ENCODE data around the gene ZSCAN32. TPM values are rescaled to one million over a fixed set of nuclear protein-coding genes. Genes with fewer than 3 reads are reported as not detected.
A peak's percentile ranks its signal among the peaks of the same experiment; 100 is the strongest.

Gene ZSCAN32
- polyA plus RNA-seq, 2 of the 4 experiments (the other 2 are of a cell fraction), result 12.4 to 29.4 TPM

GRCh38 chr16:3375680-3376079 is 25.1 kb downstream of the ZSCAN32 start:
- no peak overlapping the region for H3K4me2 ChIP-seq
- H3K27ac ChIP-seq, result no peak overlapping the region
- no peak overlapping the region for H3K4me3 ChIP-seq
- ChIA-PET CTCF (no interaction called here), POLR2A (no interaction called here)
- ATAC-seq, result no peak
- DNase-seq (ENCODE audit: low read depth in 1 of 2, low spot score in 1 of 2), result no peak
- peaks cover 75% of the 10 kb centered on the region for H3K9me3 ChIP-seq
- TF ChIP-seq MAX (IDR thresholded peaks at IDR 0.05) (no peak), CEBPB (IDR thresholded peaks at IDR 0.05) (no peak), RAD21 (conservative IDR thresholded peaks at IDR 0.05 in 1 of 2, IDR thresholded peaks at IDR 0.05 in 1 of 2) (no peak), ZNF302 (CRISPR knock-in tag; IDR thresholded peaks at IDR 0.05) (no peak), FOSL2 (IDR thresholded peaks at IDR 0.05) (no peak), FOSL2 (CRISPR knock-in tag; IDR thresholded peaks at IDR 0.05) (no peak), CHD4 (IDR thresholded peaks at IDR 0.05; ENCODE audit: borderline replicate concordance) (no peak), RFX5 (IDR thresholded peaks at IDR 0.05) (no peak), FOXS1 (CRISPR knock-in tag; IDR thresholded peaks at IDR 0.05) (no peak), RNF2 (IDR thresholded peaks at IDR 0.05; ENCODE audit: borderline replicate concordance, low read depth) (no peak), HOXB13 (CRISPR knock-in tag; IDR thresholded peaks at IDR 0.05; ENCODE audit: low read depth) (no peak)
- no peaks in the 10 kb centered on the region for H3K4me1 ChIP-seq
- FAIRE-seq, result no peak
- WGBS (ENCODE audit: missing lambda C conversion rate), result 75% methylated on average over 5 of the region's 5 CpGs

- no peak overlapping the region for H3K27ac ChIP-seq
- FAIRE-seq (no peak), DNase-seq (ENCODE audit: low read depth in 1 of 2, low spot score in 1 of 2) (no peak), ATAC-seq (no peak)
- H3K4me2 ChIP-seq, result no peak overlapping the region
- WGBS (ENCODE audit: missing lambda C conversion rate), result 84% methylated on average over 11 of the region's 11 CpGs
- TF ChIP-seq NR3C1 (IDR thresholded peaks at IDR 0.05), result no peak
- peak; percentile 76 for TF ChIP-seq MAFK (IDR thresholded peaks at IDR 0.05; ENCODE audit: partially characterized antibody)
- no peak for TF ChIP-seq HOXA7 (CRISPR knock-in tag; IDR thresholded peaks at IDR 0.05)
- TF ChIP-seq REST (IDR thresholded peaks at IDR 0.05), result no peak
- TF ChIP-seq KDM5A (IDR thresholded peaks at IDR 0.05), result no peak
- TF ChIP-seq BCL3 (IDR thresholded peaks at IDR 0.05), result no peak
- TF ChIP-seq ZFP36 (IDR thresholded peaks at IDR 0.05; ENCODE audit: borderline replicate concordance, partially characterized antibody), result no peak
- no peak for TF ChIP-seq ZC3H11A (IDR thresholded peaks at IDR 0.05)
- no peak overlapping the region for H3K4me3 ChIP-seq
- ChIA-PET POLR2A (no interaction called here), CTCF (no interaction called here)
- H3K4me1 ChIP-seq, result no peaks in the 10 kb centered on the region
- H3K9me3 ChIP-seq, result peaks cover 51% of the 10 kb centered on the region
Observed at GRCh38 chr16:3369073-3369472, 31.7 kb downstream of the ZSCAN32 start.

GRCh38 chr16:3364774-3365427 is 35.9 kb downstream of the ZSCAN32 start:
- WGBS (ENCODE audit: missing lambda C conversion rate), result 27% methylated on average over 42 of the region's 42 CpGs
- H3K4me3 ChIP-seq, result peak overlapping the region; percentile 51
- H3K27ac ChIP-seq, result peak overlapping the region; percentile 69 to 84
- peaks cover 74% of the 10 kb centered on the region for H3K9me3 ChIP-seq
- DNase-seq (ENCODE audit: low read depth in 1 of 2, low spot score in 1 of 2), result peak; percentile 81 to 97
- ChIA-PET POLR2A (interaction anchor here (0.8 to 1.3 kb wide), 4 partner anchors 8 to 176 kb away, joined by 3 to 9 read pairs (median 5); partner anchors contain the start of genes ZNF174 and ZSCAN32), CTCF (no interaction called here)
- peak overlapping the region; percentile 67 for H3K4me2 ChIP-seq
- no peaks in the 10 kb centered on the region for H3K4me1 ChIP-seq
- FAIRE-seq, result no peak
- peak; percentile 96 to 98 for ATAC-seq
- TF ChIP-seq SMC3 (IDR thresholded peaks at IDR 0.05) (no peak), GATA3 (IDR thresholded peaks at IDR 0.05; ENCODE audit: borderline replicate concordance) (peak; percentile 22; the same call in 1 of the 2 replicates), E2F6 (IDR thresholded peaks at IDR 0.05; ENCODE audit: borderline replicate concordance, low read depth) (peak; percentile 73), ESRRA (IDR thresholded peaks at IDR 0.05; ENCODE audit: borderline replicate concordance, low read length) (no peak), CEBPB (IDR thresholded peaks at IDR 0.05) (peak in 1 of 2 experiments; percentile 23; a peak in 1 of 4 replicates), FOSL2 (IDR thresholded peaks at IDR 0.05) (no peak), FOSL2 (CRISPR knock-in tag; IDR thresholded peaks at IDR 0.05) (no peak), EHF (CRISPR knock-in tag; IDR thresholded peaks at IDR 0.05) (0 out of 2 replicates have a peak, but pooled peaks have one; percentile 37), CBX2 (IDR thresholded peaks at IDR 0.05; ENCODE audit: borderline replicate concordance, low read depth) (no peak), JUN (IDR thresholded peaks at IDR 0.05) (peak in 1 of 2 experiments; percentile 43; a peak in 1 of 5 replicates), NPAS2 (CRISPR knock-in tag; IDR thresholded peaks at IDR 0.05; ENCODE audit: borderline replicate concordance) (no peak), NFE2L2 (conservative IDR thresholded peaks at IDR 0.05; ENCODE audit: low read length) (no peak), MAX (IDR thresholded peaks at IDR 0.05) (peak; percentile 92), HOXB13 (CRISPR knock-in tag; IDR thresholded peaks at IDR 0.05; ENCODE audit: low read depth) (0 out of 2 replicates have a peak, but pooled peaks have one; percentile 18), ZFP36 (IDR thresholded peaks at IDR 0.05; ENCODE audit: borderline replicate concordance, partially characterized antibody) (no peak), RFX5 (IDR thresholded peaks at IDR 0.05) (no peak)
